Activated CD4-positive, alpha-beta T cell treated with anti-CD3 and anti-CD28 coated beads, Interleukin-2, Interleukin-4, amounts not matched to agents 100 ng/mL and 50 ng/mL, durations not matched to agents 16 hours and 8 hours (primary cell): ENCODE results near the gene PTCSC3.

Source experiments
- DNase-seq: peaks from one replicate; pipeline ENCODE4 v3.0.0-alpha.2; 2020; ENCODE audit warnings: low spot score

Gene PTCSC3

GRCh38 chr14:36176524-36176923, at the start of gene PTCSC3:
TSS of gene PTCSC3 (minus strand) at chr14:36176722.
- no peak for DNase-seq

GRCh38 chr14:36226164-36226563, 49.6 kb upstream of the PTCSC3 start:
- DNase-seq, result no peak

GRCh38 chr14:36224176-36224575, 47.7 kb upstream of the PTCSC3 start:
- no peak for DNase-seq

GRCh38 chr14:36223558-36223957, 47.0 kb upstream of the PTCSC3 start:
- DNase-seq, result no peak

- DNase-seq, result no peak
These were observed 46.5 kb upstream of the PTCSC3 start for GRCh38 chr14:36222952-36223468.

GRCh38 chr14:36222337-36222736, 45.8 kb upstream of the PTCSC3 start:
- no peak for DNase-seq

- DNase-seq, result no peak
These were observed 44.6 kb upstream of the PTCSC3 start for GRCh38 chr14:36221112-36221511.

- no peak for DNase-seq
These were observed 41.2 kb upstream of the PTCSC3 start for GRCh38 chr14:36217732-36218131.

- no peak for DNase-seq
These were observed 40.5 kb upstream of the PTCSC3 start for GRCh38 chr14:36217027-36217426.

GRCh38 chr14:36215217-36215598, 38.7 kb upstream of the PTCSC3 start:
- DNase-seq, result no peak

GRCh38 chr14:36214476-36215216, 38.1 kb upstream of the PTCSC3 start:
- DNase-seq, result no peak

GRCh38 chr14:36212987-36213386, 36.5 kb upstream of the PTCSC3 start:
- no peak for DNase-seq

GRCh38 chr14:36212577-36212976, 36.1 kb upstream of the PTCSC3 start:
- no peak for DNase-seq

GRCh38 chr14:36208690-36209278, 32.3 kb upstream of the PTCSC3 start:
- no peak for DNase-seq

GRCh38 chr14:36207500-36207899, 31.0 kb upstream of the PTCSC3 start:
- DNase-seq, result no peak

GRCh38 chr14:36204461-36205073, 28.0 kb upstream of the PTCSC3 start:
- no peak for DNase-seq

- no peak for DNase-seq
These were observed 21.9 kb upstream of the PTCSC3 start for GRCh38 chr14:36198378-36198777.

- DNase-seq, result no peak
These were observed 18.1 kb upstream of the PTCSC3 start for GRCh38 chr14:36194663-36195062.

GRCh38 chr14:36192530-36192929, 16.0 kb upstream of the PTCSC3 start:
- no peak for DNase-seq

- no peak for DNase-seq
These were observed 6.9 kb upstream of the PTCSC3 start for GRCh38 chr14:36183402-36183801.

- no peak for DNase-seq
These were observed 4.9 kb upstream of the PTCSC3 start for GRCh38 chr14:36181417-36181816.

- no peak for DNase-seq
These were observed 967 bp upstream of the PTCSC3 start for GRCh38 chr14:36177489-36177888.

- no peak for DNase-seq
These were observed 1.6 kb downstream of the PTCSC3 start for GRCh38 chr14:36174767-36175424.
